ENCODE results near the gene HSF2BP. TPM values are rescaled to one million over a fixed set of nuclear protein-coding genes. Genes with fewer than 3 reads are reported as not detected.

Gene HSF2BP
- total and polyA plus RNA-seq, 2 of the 8 experiments (the other 6 are each of a cell fraction or from before 2014, with no cell fraction given), result 0.51 to 0.93 TPM

DNA sequence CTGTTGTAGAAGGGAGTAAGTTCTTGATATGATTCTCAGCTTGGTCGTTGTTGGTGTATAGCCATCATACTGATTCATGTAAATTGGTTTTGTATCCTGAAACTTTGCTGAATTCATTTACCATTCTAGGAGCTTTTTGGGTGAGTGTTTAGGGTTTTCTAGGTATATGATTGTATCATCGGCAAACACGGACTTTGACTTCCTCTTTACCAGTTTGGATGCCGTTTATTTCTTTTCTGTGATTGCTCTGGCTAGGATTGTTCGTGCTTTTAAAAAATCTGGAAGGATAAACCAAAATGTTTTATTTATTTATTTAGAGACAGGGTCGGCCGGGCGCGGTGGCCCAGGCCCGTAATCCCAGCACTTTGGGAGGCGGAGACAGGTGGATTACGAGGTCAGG lies 20.7 kb upstream of the HSF2BP start:
- no peak for FAIRE-seq
- Histone ChIP-seq H3K18ac (ENCODE audit: extremely low read depth, low read length) (no peak overlapping the region), H4K20me1 (replicated peaks in 1 of 2; ENCODE audit: control insufficient read depth in 1 of 2, insufficient read depth in 2 of 2, low read length in 2 of 2) (peaks cover 2 to 6% of the 10 kb centered on the region in 2 experiments), H3K27me3 (replicated peaks in 1 of 4; ENCODE audit: control insufficient read depth in 3 of 4, extremely low read depth in 1 of 4, insufficient read depth in 3 of 4, low read length in 3 of 4) (no peaks in the 10 kb centered on the region), H2BK20ac (ENCODE audit: low read length) (no peak overlapping the region), H3K4me2 (ENCODE audit: insufficient read depth in 1 of 2, low read depth in 2 of 2, low read length in 2 of 2) (no peak overlapping the region), H3K23ac (ENCODE audit: insufficient read length) (no peak overlapping the region), H3K27ac (ENCODE audit: low read depth, low read length) (no peak overlapping the region), H3K14ac (ENCODE audit: insufficient read length) (no peak overlapping the region), H3K9me3 (ENCODE audit: insufficient read depth in 2 of 2, low read depth in 1 of 2, low read length in 1 of 2) (no peaks in the 10 kb centered on the region), H3K79me2 (ENCODE audit: control insufficient read depth in 1 of 2, insufficient read depth in 2 of 2, low read length in 2 of 2) (peaks cover 0 to 42% of the 10 kb centered on the region in 2 experiments; a peak in 2 of 4 replicates), H3K36me3 (ENCODE audit: control insufficient read depth in 2 of 4, insufficient read depth in 4 of 4, low read length in 3 of 4) (peaks cover 30 to 66% (median 44%) of the 10 kb centered on the region in 4 experiments), H2AFZ (ENCODE audit: low read length) (no peak overlapping the region), H2BK15ac (ENCODE audit: low read length) (no peak overlapping the region), H2BK12ac (ENCODE audit: low read depth, low read length) (no peak overlapping the region), H3K4me3 (ENCODE audit: extremely low read depth in 1 of 4, insufficient read depth in 2 of 4, low read depth in 3 of 4, low read length in 4 of 4) (no peak overlapping the region), H4K8ac (ENCODE audit: extremely low read depth, insufficient read depth, low read length) (no peak overlapping the region), H3K23me2 (ENCODE audit: low read depth, low read length) (no peaks in the 10 kb centered on the region), H3K9ac (replicated peaks in 1 of 4; ENCODE audit: extremely low read depth in 1 of 4, low read depth in 3 of 4, low read length in 3 of 4) (no peak overlapping the region), H3K4ac (replicated peaks; ENCODE audit: insufficient read length, low read depth, low read length) (no peak overlapping the region), H3K4me1 (replicated peaks in 1 of 4; ENCODE audit: control insufficient read depth in 3 of 4, insufficient read depth in 4 of 4, low read length in 3 of 4) (no peaks in the 10 kb centered on the region), H3K56ac (replicated peaks; ENCODE audit: insufficient read length, low read depth, low read length) (no peak overlapping the region), H4K5ac (ENCODE audit: insufficient read length, low read depth, low read length) (no peak overlapping the region), H2BK120ac (replicated peaks; ENCODE audit: low read depth, low read length) (no peak overlapping the region), H3K79me1 (ENCODE audit: low read depth, low read length) (no peaks in the 10 kb centered on the region; the same call in 1 of the 2 replicates), H2AK5ac (ENCODE audit: low read depth, low read length) (no peak overlapping the region), H4K91ac (replicated peaks; ENCODE audit: insufficient read length, low read length) (no peak overlapping the region), H2BK5ac (ENCODE audit: low read depth, low read length) (no peak overlapping the region)
- WGBS, 2 experiments (ENCODE audit: extremely low coverage in 1 of 2, insufficient coverage in 1 of 2, insufficient read length in 1 of 2, insufficient replicate concordance in 2 of 2, low coverage in 1 of 2, low lambda C conversion rate in 2 of 2, missing lambda C conversion rate in 1 of 2), result 94% methylated on average over 12 of the region's 12 CpGs; no CpG with 5 or more reads in 1 of the 2 experiments
- ChIA-PET CTCF (ENCODE audit: partially characterized antibody) (no interaction called here), POLR2A (ENCODE audit: partially characterized antibody) (no interaction called here)
- DNase-seq (ENCODE audit: low read depth in 1 of 2, low spot score in 2 of 2), result no peak
